Measurements from ENCODE around the gene POGZ.
"Not testable (repeated sequence)": the region's sequence is repeated elsewhere in the genome, so short reads cannot be mapped to it uniquely, and the experiment has no call there.

The POGZ gene

GRCh38 chr1:151408891-151409290, 50.4 kb downstream of the POGZ start:
- no peak for DNase-seq

DNA sequence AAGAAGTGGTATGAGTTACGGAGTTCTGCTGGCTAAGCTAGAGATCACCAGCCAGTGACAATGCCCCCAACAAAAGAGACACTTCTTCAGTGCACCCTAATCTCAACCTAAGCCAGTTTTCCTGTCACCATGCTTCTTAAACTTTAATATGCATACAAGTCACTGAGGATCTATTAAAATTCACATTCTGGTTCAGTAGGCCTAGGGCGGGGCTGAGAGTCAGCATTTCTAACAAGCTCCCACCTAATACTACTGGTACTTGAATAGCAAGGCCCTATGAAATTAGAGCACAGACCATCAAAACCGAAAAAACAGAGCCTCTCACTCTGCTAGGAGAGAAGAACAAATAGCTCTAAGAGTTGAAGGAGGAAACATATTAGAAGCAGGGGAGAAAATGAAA, 52.0 kb downstream of the POGZ start:
- no peak for DNase-seq

- no peak for DNase-seq
These were observed 53.1 kb downstream of the POGZ start for GRCh38 chr1:151406176-151406575.

DNA sequence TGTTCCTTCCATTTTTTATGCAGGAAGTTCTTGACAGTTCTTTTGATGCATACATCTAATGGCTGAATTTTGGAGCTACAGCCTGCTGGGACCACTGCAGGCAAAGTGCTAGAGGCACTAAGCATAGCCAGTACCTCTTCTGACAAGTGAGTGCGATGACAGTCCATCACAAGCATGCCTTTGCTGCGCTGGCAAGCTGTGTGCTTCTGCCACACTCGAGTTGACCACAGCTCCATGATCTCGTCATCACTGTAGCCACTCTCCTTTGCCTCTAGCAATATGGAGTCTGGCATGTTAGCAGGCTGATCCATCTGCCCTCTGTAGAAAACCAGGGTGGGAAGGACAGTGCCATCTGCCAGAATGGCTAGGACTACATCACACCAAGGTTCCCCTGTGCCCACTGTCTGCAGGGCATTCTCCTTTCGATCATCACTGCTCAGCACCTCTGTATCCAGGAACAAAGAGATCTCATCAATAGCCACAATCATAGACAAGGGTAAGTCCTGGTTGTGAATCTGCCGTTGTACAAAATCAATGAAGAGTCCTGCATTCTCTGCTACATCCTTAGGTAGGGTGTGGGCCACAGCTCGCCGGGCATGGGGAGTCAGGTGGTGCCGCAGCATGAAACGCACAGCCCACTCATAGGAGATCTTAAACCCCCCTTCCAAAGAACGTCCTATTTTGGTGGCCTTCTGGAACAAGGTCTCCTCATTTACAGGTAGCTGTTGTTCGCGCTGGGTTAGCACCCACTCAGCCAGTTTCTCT, 53.9 kb downstream of the POGZ start:
- no peak for DNase-seq

DNA sequence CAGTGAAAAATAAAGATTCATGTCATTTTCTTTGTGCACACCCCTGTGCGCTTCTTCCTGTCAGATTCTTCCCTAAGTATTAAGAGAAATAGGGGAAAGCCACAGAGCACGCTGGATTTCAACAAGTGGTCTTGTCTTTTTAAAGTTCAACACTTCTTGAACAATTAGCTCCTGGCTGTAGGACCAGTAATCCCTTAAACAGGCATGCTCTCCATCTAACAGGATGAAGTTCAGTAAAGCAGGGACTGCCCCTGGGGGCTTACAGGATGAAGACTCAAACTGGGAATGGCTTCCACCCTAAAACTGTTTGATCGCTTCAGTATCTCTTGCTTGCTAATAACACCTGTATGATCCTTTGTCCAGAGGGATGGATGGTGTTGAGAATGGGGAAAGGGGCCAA, 55.7 kb downstream of the POGZ start:
- DNase-seq, result no peak

GRCh38 chr1:151402764-151403163, 56.5 kb downstream of the POGZ start:
- no peak for DNase-seq

- no peak for DNase-seq
These were observed 57.4 kb downstream of the POGZ start for GRCh38 chr1:151401860-151402259.

GRCh38 chr1:151401125-151401788, 58.0 kb downstream of the POGZ start:
- no peak for DNase-seq

DNA sequence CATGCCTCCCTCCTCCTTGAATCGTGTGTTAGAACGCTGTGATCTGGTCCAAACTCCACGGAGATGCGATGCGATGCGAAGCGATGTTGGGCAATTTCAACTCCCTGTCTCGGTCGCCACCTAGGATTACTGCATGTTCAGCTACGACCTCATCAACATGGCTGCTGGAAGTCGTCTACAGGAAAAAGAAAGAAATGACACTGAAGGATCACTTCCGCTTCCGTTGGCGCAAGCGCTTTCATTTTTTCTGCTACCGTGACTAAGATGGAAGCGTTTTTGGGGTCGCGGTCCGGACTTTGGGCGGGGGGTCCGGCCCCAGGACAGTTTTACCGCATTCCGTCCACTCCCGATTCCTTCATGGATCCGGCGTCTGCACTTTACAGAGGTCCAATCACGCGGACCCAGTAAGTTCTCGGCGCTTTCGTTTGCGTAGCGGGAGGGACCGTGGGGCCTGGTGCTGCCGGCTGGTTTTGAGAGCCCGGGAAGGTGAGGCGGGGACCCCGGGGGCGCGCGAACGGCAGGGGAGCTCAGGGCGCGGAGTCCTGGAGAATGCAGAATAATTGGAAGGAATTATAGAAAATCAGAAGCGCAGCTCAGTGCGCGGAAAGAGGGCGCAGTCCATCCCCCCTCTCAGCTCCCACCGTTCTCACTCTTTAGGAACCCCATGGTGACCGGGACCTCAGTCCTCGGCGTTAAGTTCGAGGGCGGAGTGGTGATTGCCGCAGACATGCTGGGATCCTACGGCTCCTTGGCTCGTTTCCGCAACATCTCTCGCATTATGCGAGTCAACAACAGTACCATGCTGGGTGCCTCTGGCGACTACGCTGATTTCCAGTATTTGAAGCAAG, 59.7 kb downstream of the POGZ start, which contains the start of gene PSMB4:
TSS of gene PSMB4 (plus strand) at position 250 of the 848 bp plus-strand sequence. CDS start at position 265, 15 bp downstream.
- peak; percentile 69 for DNase-seq

- not testable (repeated sequence) for DNase-seq
These were observed 63.0 kb downstream of the POGZ start for GRCh38 chr1:151396265-151396664.

GRCh38 chr1:151393583-151393982, 65.7 kb downstream of the POGZ start:
- DNase-seq, result no peak

DNA sequence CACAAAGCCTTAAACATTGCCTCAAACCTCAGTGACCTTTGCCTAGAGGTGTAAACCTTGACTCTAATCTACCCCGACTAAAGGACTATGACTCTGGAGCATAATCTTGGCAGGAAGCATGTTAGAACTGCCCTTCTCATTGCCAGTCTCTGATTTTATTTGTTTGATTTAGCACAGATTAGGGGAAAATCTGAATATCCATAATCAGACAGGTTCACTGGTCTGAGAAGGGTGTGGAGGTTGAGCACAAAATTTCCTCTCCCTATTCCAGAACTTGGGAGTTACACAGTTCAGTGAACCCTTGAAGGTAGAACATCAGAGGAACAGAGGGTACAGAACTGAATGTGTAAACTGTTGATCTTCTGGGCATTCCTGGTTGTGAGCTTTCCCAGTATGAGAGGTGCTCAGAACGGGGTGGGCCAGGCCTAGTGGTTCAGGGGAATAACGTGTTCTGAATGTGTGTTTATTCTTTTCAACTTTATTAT, 68.2 kb downstream of the POGZ start:
- DNase-seq, result no peak

- DNase-seq, result not testable (repeated sequence)
These were observed 68.8 kb downstream of the POGZ start for GRCh38 chr1:151390221-151391078.

DNA sequence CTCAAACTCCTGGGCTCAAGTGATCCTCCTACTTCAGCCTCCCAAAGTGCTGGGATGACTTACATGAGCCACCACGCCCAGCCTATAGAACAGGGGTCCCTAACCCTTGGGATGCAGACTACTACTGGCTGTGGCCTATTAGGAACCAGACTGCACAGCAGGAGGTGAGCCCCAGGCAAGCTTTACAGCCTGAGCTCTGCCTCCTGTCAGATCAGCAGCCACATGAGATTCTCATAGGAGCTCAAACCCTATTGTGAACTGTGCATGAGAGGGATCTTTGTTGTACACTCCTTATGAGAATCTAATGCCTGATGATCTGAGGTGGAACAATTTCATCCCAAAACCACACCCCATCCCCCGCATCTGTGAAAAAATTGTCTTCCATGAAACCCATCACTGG, 73.3 kb downstream of the POGZ start:
- DNase-seq, result no peak

DNA sequence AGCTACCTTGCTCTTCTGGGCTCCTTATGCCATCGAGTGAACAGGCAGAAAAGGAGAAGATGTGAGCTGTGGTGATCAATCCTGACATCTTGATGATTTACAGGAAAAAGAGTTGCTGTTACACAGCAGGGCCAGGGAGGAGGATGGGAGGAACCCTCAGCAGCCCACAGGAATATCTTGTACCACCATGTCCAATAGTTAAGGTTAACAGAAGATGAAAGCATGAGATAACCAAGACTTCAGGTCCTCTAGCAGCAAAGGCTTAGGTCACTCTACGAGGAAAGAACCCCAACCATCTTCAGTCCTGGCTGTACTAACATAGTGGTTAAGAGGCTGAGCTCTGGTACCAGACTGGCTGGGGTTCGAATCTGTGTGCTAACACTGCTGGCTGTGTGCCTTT, 74.7 kb downstream of the POGZ start:
- no peak for DNase-seq

DNA sequence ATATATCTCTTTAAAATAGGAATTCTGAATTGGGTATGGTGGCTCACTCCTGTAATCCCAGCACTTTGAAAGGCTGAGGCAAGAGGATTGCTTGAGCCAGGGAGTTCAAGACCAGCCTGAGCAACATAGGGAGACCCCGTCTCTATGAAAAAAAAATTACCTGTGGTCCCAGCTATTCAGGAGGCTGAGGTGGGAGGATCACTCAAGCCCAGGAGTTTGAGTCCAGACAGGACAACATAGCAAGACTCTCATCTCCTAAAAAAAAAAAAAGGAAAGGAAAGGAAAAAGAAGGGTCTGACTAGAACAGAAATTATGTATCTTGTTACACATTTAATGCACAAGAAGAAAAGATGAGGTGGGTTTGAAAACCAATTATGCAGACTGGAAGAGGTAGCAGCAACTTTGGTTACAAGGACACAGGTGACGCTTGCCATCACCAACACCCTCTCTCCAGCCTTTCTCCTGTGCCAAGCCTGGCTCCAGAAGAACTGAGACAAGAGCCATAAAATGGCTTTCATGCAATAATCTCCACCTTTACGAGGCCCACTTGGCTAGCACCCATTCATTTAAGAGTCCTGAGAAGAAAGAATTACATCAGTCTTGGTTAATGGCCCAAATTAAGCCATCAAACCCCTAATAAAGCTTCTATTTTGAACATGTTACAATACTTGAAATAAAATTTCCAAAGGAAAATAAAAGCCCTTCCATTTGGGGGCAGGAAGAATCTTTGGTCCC, 82.0 kb downstream of the POGZ start:
- DNase-seq, result no peak

DNA sequence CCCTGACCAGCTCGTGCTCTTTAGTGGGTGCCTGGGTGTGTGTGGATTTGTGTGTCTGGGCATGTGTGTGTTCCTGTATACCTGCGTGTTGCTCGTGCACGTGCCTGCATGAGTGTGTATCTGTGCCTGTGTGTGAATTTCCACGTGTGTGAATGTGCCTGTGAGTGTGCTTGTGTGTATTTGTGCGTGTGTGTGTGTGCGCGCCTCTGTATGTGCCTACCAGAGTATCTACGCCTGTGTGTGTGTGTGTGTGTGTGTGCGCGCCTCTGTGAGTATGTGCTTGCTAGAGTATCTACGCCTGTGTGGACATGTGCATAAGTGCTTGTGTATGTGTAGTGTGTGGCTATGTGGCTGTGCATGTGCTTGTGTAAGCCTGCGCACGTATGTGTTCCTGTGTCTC, 86.1 kb downstream of the POGZ start:
- no peak for DNase-seq

DNA sequence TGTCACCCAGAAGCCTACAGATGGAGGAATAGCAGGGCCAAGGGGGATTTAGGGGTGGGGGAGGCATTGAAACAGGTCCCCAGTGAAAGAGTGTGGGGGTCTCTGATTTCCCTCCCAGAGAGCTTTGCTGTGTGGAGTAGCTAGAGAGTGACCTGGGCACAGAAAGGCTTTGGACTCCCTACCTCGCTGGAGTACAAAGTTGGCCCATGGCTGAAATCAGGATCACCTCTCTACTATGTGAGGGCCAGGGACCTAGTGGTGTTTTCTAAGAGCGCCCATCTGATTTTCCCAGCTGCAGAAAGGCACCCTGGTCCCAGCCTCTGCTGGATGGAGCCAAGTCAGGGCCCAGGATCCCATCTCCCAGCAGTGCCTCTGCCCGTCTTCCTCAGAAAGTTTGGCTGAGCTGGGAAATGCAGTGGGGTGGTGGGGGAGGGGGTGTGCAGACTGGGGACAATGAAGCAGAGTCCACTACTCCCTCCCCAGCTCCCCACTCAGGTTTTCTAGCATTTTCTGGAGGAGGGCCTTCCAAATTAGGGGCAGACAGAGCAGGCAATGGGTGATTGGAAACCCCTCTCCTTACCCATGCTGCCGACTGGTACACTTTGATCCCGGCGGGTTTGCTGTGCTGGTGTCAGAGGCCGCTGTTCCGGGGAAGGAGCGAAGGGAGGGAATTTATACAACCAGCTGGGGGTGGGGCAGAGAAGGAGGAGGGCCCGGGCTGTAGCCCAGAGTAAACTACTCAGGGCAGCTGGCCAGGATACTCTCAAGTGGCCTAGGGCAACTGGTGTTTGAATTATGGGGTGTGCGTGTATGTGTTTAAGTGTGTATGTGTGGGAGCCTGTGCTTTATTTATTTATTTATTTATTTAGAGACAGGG, 87.0 kb downstream of the POGZ start, which contains the start of gene SELENBP1:
TSS of gene SELENBP1 (minus strand) at position 648 of the 877 bp plus-strand sequence. CDS start at position 584, 64 bp downstream.
- DNase-seq, result no peak

DNA sequence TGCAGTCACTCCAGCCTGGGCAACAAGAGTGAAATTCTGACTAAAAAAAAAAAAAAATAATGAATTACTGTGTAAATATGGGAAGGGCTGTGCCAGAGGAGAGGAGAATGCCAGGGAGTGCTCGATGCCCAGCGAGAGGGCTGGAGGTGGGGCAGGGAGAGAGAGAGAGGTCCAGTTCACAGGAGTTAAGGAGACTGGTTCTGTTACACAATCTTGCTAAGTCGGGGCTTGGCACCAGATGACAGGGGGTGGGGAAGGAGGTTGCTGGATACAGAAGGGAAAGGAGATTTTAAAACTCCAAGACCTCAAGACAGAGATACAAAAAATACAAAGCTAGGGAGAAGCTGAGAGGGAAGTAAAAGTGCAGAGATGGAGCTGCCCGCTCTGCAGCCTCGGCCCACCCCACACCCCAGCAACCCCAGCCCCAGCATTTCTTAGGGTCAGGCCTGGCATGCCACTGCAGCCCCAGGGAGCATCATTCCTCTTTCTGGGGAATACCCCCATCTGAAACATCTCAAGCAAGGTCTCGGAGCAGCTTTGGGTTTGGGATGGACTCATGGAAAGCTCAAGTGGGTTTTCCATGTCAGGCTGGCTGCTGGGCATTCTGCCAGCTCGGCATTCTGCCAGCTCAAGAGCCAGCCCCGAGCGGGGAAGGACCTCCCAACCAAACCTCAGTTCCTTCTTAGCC, 87.8 kb downstream of the POGZ start:
- DNase-seq, result no peak
